ENCODE measurements around the gene ME2.
"Not testable (repeated sequence)": the region's sequence is repeated elsewhere in the genome, so short reads cannot be mapped to it uniquely, and the experiment has no call there.

The ME2 gene

DNA sequence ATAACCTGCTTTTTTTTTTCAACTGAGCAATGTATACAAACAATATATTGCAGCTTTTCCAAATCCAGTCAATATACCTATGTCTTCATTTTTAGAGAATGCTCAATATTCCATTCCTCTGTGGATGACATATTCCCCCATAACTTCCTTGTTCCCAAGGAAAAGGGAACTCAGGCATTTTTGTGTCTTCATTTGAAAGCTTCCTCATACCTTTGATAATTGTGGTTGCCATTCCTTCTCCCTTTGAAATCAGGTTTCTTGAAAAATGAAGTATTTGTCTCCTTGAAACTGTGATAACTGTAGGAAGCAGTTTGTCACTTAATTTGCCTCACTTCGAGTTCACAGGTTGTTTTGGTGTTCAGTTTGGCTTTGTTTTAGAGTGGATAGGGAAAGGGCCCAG, 102.5 kb downstream of the ME2 start:
- DNase-seq, result no peak

DNA sequence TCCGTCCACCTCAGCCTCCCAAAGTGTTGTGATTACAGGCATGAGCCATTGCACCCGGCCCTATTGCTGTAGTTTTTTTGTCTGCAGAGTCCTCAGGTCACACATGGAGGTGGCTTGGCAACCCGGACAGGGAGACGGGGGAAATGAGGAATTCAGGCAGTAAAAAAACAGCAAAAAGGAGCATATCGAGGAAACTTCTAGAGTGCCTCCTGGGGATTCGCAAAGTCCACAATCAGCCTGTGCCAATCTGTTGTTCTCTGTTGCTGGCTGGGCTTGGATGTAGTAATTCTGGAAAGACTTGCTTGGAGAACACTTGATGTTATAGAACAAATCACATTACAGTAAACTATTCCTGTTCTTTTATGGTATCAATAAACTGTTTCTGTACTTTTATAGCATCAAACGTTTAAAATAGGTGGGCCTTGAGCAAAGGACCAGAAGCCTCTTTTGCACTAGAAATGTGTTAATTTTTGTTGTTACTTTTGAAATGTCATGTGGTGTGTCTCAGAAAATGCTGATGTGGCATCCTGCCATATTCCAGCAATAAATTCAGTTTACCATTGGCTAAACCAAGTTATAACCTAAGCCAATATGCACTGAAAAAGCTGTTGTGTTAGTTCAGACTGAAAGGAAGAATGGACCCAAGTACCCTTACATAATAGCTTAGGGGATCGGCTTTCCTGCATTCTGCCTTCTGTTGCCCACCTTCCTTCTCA, 103.3 kb downstream of the ME2 start:
- DNase-seq, result no peak

DNA sequence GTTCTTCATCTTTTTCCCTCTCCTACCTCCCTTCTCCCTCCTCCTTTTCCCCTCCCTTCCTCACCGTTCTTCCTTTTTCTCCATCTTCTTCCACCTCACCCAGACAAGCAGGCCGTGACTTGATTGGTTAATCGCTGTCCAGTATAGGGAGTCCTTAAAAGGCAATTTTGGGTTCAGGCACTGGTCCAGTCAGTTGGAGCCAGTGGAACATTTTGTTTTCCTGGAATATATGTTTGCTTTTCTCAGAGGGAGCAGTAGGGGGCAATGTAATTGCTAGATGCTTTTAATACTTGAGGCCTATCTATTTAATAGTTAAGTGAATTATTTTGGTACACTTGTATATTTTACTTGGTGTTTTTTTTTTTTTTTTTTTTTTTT, 103.9 kb downstream of the ME2 start:
- no peak for DNase-seq

DNA sequence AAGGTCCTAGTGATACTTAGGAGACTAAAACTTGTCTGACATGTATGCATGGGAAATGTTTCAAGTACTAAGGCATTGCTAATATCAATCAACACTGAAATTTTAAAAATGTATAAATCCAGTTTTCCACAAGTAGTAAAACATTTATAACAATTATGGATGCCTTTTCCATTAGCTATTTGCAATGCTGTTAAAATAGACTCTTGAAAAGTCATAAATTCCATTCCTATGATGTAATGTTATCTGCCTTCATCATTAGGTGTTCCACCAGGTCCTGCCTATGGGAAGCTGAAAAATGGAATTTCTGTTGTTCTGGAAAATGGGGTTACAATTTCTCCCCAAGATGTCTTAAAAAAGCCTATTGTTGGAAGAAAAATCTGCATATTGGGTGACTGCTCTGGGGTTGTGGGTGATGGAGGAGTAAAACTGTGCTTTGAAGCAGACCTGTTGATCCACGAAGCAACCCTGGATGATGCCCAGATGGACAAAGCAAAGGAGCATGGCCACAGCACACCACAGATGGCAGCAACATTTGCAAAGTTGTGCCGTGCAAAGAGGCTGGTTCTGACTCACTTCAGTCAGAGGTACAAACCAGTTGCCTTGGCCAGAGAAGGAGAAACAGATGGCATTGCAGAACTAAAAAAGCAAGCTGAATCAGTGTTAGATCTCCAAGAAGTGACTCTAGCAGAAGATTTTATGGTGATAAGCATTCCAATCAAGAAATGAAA, 107.6 kb downstream of the ME2 start:
- DNase-seq, result no peak

DNA sequence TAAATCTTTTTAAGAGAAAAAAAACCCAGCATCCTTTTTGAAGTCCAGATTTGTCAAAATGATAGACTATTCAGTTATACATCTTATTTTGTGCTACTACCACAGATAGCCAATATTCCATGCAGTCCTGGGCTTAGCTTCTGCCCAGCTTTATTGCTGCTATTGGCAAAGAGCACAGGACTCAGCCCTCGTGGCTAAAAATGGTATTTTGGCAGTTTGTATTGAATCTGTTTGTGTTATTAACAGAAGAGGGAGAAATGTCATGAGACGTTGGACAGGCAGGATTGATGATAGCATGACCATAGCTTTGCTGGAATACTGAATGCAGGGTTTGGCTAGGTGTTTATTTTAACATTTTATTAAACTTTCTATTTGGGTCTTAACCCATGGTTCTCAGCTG, 108.3 kb downstream of the ME2 start:
- DNase-seq, result no peak

DNA sequence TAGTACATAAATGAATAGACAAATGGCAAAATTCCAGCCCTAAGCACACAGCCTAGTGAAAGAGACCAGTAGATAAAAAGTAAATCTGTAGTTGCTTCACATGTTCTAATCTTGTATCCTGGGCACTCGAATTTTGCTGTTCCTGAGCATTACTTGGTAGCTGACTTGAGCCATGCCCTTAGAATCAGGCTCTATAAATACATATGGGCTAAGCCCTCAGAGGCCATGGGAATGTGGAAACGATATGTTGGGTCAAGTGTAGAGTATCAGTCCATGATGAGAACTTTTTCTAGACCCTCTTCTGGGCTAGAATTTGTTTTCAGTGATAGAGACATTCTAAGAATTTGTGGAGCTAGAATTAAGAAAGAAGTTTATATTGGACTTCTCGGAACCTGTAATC, 110.8 kb downstream of the ME2 start:
- no peak for DNase-seq

DNA sequence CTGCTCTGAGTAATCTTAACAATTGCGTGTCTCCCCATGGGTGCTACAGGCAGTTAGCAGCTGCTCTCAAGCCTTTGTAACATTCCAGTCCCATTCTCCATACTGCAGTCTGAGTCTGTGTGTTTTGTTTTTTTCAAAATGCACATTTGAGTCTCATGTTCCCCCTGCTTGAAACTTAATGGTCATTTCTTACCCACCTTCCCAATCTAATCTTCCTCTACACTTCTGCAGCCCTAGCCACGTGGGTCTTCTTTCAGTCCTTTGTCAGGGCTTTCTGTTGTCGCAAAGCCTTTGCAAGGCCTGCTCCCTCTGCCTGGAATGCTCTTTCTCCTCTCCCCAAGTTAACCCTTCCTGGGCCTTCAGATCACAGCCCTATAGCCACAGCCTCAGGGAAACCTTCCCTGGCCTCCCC, 113.4 kb downstream of the ME2 start:
- no peak for DNase-seq

DNA sequence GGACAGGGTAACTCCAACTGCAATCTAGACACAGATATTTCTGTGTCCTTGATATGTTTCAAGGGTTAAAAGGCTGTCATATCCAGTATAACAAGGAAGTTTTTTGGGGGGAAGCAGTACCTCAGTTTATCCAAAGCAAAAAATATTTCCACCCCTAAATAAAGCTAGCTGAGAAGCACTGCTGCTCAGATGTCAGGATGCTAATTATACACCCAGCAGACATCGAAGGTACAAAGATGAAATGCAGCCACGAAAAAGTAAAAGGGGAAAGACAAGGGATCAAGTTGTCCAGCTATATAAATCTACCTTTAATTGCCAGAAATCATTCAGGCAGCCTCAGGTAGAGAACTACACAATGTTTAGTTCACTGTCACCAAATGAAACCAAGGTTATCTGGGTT, 115.1 kb downstream of the ME2 start:
- no peak for DNase-seq

DNA sequence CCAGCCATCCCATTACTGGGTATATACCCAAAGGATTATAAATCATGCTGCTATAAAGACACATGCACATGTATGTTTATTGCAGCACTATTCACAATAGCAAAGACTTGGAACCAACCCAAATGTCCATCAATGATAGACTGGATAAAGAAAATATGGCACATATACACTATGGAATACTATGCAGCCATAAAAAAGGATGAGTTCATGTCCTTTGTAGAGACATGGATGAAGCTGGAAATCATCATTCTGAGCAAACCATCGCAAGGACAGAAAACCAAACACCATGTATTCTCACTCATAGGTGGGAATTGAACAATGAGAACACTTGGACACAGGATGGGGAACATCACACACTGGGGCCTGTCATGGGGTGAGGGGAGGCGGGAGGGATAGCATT, 124.3 kb downstream of the ME2 start:
- not testable (repeated sequence) for DNase-seq
